ENCODE data around the gene USH2A.

The USH2A gene

GRCh38 chr1:216450227-216450626, 27.0 kb upstream of the USH2A start:
- H3K9me3 ChIP-seq (ENCODE audit: insufficient read depth, low read depth, low read length) = no peaks in the 10 kb centered on the region
- H3K4me1 ChIP-seq (ENCODE audit: insufficient read depth, low read length) = no peaks in the 10 kb centered on the region
- H3K9ac ChIP-seq (ENCODE audit: low read depth, low read length) = no peak overlapping the region
- H3K27ac ChIP-seq (ENCODE audit: low read length) = no peak overlapping the region
- H3K27me3 ChIP-seq (ENCODE audit: insufficient read depth, low read length) = no peaks in the 10 kb centered on the region
- no peaks in the 10 kb centered on the region for H3K36me3 ChIP-seq (ENCODE audit: insufficient read depth, low read depth, low read length)
- no peak overlapping the region for H3K4me3 ChIP-seq (ENCODE audit: low read length)

- Histone ChIP-seq H3K27ac (ENCODE audit: low read length) (no peak overlapping the region), H3K9me3 (ENCODE audit: insufficient read depth, low read depth, low read length) (no peaks in the 10 kb centered on the region)
These were observed 24.8 kb upstream of the USH2A start for GRCh38 chr1:216448011-216448510.

GRCh38 chr1:216437603-216438002, 14.4 kb upstream of the USH2A start:
- no peaks in the 10 kb centered on the region for H3K27me3 ChIP-seq (ENCODE audit: insufficient read depth, low read length)
- no peaks in the 10 kb centered on the region for H3K36me3 ChIP-seq (ENCODE audit: insufficient read depth, low read depth, low read length)
- no peak overlapping the region for H3K9ac ChIP-seq (ENCODE audit: low read depth, low read length)
- no peaks in the 10 kb centered on the region for H3K4me1 ChIP-seq (ENCODE audit: insufficient read depth, low read length)
- no peaks in the 10 kb centered on the region for H3K9me3 ChIP-seq (ENCODE audit: insufficient read depth, low read depth, low read length)
- H3K4me3 ChIP-seq (ENCODE audit: low read length) = no peak overlapping the region
- no peak overlapping the region for H3K27ac ChIP-seq (ENCODE audit: low read length)

More at GRCh38 chr1:216448011-216448510, 24.8 kb upstream of the USH2A start:
- no peaks in the 10 kb centered on the region for H3K36me3 ChIP-seq (ENCODE audit: insufficient read depth, low read depth, low read length)
- H3K4me3 ChIP-seq (ENCODE audit: low read length) = no peak overlapping the region
- H3K4me1 ChIP-seq (ENCODE audit: insufficient read depth, low read length) = no peaks in the 10 kb centered on the region
- H3K27me3 ChIP-seq (ENCODE audit: insufficient read depth, low read length) = no peaks in the 10 kb centered on the region
- no peak overlapping the region for H3K9ac ChIP-seq (ENCODE audit: low read depth, low read length)

- Histone ChIP-seq H3K9me3 (ENCODE audit: insufficient read depth, low read depth, low read length) (no peaks in the 10 kb centered on the region), H3K36me3 (ENCODE audit: insufficient read depth, low read depth, low read length) (no peaks in the 10 kb centered on the region), H3K4me1 (ENCODE audit: insufficient read depth, low read length) (no peaks in the 10 kb centered on the region), H3K27ac (ENCODE audit: low read length) (no peak overlapping the region), H3K9ac (ENCODE audit: low read depth, low read length) (no peak overlapping the region), H3K4me3 (ENCODE audit: low read length) (no peak overlapping the region), H3K27me3 (ENCODE audit: insufficient read depth, low read length) (no peaks in the 10 kb centered on the region)
These were observed 11.0 kb upstream of the USH2A start for GRCh38 chr1:216434232-216434631.

GRCh38 chr1:216433175-216433574, 9.9 kb upstream of the USH2A start:
- no peaks in the 10 kb centered on the region for H3K4me1 ChIP-seq (ENCODE audit: insufficient read depth, low read length)
- no peak overlapping the region for H3K9ac ChIP-seq (ENCODE audit: low read depth, low read length)
- no peaks in the 10 kb centered on the region for H3K36me3 ChIP-seq (ENCODE audit: insufficient read depth, low read depth, low read length)
- no peaks in the 10 kb centered on the region for H3K27me3 ChIP-seq (ENCODE audit: insufficient read depth, low read length)
- H3K4me3 ChIP-seq (ENCODE audit: low read length) = no peak overlapping the region
- H3K9me3 ChIP-seq (ENCODE audit: insufficient read depth, low read depth, low read length) = no peaks in the 10 kb centered on the region
- H3K27ac ChIP-seq (ENCODE audit: low read length) = no peak overlapping the region

- no peaks in the 10 kb centered on the region for H3K4me1 ChIP-seq (ENCODE audit: insufficient read depth, low read length)
- no peak overlapping the region for H3K4me3 ChIP-seq (ENCODE audit: low read length)
- H3K27ac ChIP-seq (ENCODE audit: low read length) = no peak overlapping the region
- no peaks in the 10 kb centered on the region for H3K9me3 ChIP-seq (ENCODE audit: insufficient read depth, low read depth, low read length)
- no peaks in the 10 kb centered on the region for H3K27me3 ChIP-seq (ENCODE audit: insufficient read depth, low read length)
- H3K36me3 ChIP-seq (ENCODE audit: insufficient read depth, low read depth, low read length) = no peaks in the 10 kb centered on the region
- no peak overlapping the region for H3K9ac ChIP-seq (ENCODE audit: low read depth, low read length)
These were observed 7.5 kb upstream of the USH2A start for GRCh38 chr1:216430744-216431143.

GRCh38 chr1:216425577-216425976, 2.3 kb upstream of the USH2A start:
- Histone ChIP-seq H3K27me3 (ENCODE audit: insufficient read depth, low read length) (no peaks in the 10 kb centered on the region), H3K36me3 (ENCODE audit: insufficient read depth, low read depth, low read length) (no peaks in the 10 kb centered on the region)

GRCh38 chr1:216420746-216421145, 2.5 kb downstream of the USH2A start:
- Histone ChIP-seq H3K4me3 (ENCODE audit: low read length) (no peak overlapping the region), H3K4me1 (ENCODE audit: insufficient read depth, low read length) (no peaks in the 10 kb centered on the region), H3K9ac (ENCODE audit: low read depth, low read length) (no peak overlapping the region), H3K27ac (ENCODE audit: low read length) (no peak overlapping the region), H3K27me3 (ENCODE audit: insufficient read depth, low read length) (no peaks in the 10 kb centered on the region), H3K36me3 (ENCODE audit: insufficient read depth, low read depth, low read length) (no peaks in the 10 kb centered on the region), H3K9me3 (ENCODE audit: insufficient read depth, low read depth, low read length) (no peaks in the 10 kb centered on the region)

More at GRCh38 chr1:216425577-216425976, 2.3 kb upstream of the USH2A start:
- no peak overlapping the region for H3K9ac ChIP-seq (ENCODE audit: low read depth, low read length)
- H3K4me1 ChIP-seq (ENCODE audit: insufficient read depth, low read length) = no peaks in the 10 kb centered on the region
- H3K27ac ChIP-seq (ENCODE audit: low read length) = no peak overlapping the region
- H3K4me3 ChIP-seq (ENCODE audit: low read length) = no peak overlapping the region
- no peaks in the 10 kb centered on the region for H3K9me3 ChIP-seq (ENCODE audit: insufficient read depth, low read depth, low read length)

- Histone ChIP-seq H3K9ac (ENCODE audit: low read depth, low read length) (no peak overlapping the region), H3K9me3 (ENCODE audit: insufficient read depth, low read depth, low read length) (no peaks in the 10 kb centered on the region), H3K4me1 (ENCODE audit: insufficient read depth, low read length) (no peaks in the 10 kb centered on the region)
These were observed 3.0 kb downstream of the USH2A start for GRCh38 chr1:216420263-216420662.

GRCh38 chr1:216416488-216416887, 6.8 kb downstream of the USH2A start:
- no peak overlapping the region for H3K4me3 ChIP-seq (ENCODE audit: low read length)
- H3K9ac ChIP-seq (ENCODE audit: low read depth, low read length) = no peak overlapping the region
- H3K27ac ChIP-seq (ENCODE audit: low read length) = no peak overlapping the region
- H3K27me3 ChIP-seq (ENCODE audit: insufficient read depth, low read length) = no peaks in the 10 kb centered on the region
- H3K36me3 ChIP-seq (ENCODE audit: insufficient read depth, low read depth, low read length) = no peaks in the 10 kb centered on the region
- H3K4me1 ChIP-seq (ENCODE audit: insufficient read depth, low read length) = no peaks in the 10 kb centered on the region
- H3K9me3 ChIP-seq (ENCODE audit: insufficient read depth, low read depth, low read length) = no peaks in the 10 kb centered on the region

More at GRCh38 chr1:216420263-216420662, 3.0 kb downstream of the USH2A start:
- Histone ChIP-seq H3K4me3 (ENCODE audit: low read length) (no peak overlapping the region), H3K27ac (ENCODE audit: low read length) (no peak overlapping the region), H3K27me3 (ENCODE audit: insufficient read depth, low read length) (no peaks in the 10 kb centered on the region), H3K36me3 (ENCODE audit: insufficient read depth, low read depth, low read length) (no peaks in the 10 kb centered on the region)

- no peak overlapping the region for H3K4me3 ChIP-seq (ENCODE audit: low read length)
- no peaks in the 10 kb centered on the region for H3K27me3 ChIP-seq (ENCODE audit: insufficient read depth, low read length)
- no peaks in the 10 kb centered on the region for H3K36me3 ChIP-seq (ENCODE audit: insufficient read depth, low read depth, low read length)
- H3K4me1 ChIP-seq (ENCODE audit: insufficient read depth, low read length) = no peaks in the 10 kb centered on the region
- H3K27ac ChIP-seq (ENCODE audit: low read length) = no peak overlapping the region
- H3K9me3 ChIP-seq (ENCODE audit: insufficient read depth, low read depth, low read length) = no peaks in the 10 kb centered on the region
- no peak overlapping the region for H3K9ac ChIP-seq (ENCODE audit: low read depth, low read length)
These were observed 13.2 kb downstream of the USH2A start for GRCh38 chr1:216410026-216410425.

- Histone ChIP-seq H3K27ac (ENCODE audit: low read length) (no peak overlapping the region), H3K4me3 (ENCODE audit: low read length) (no peak overlapping the region), H3K4me1 (ENCODE audit: insufficient read depth, low read length) (peaks cover 28% of the 10 kb centered on the region; the same call in 1 of the 2 replicates), H3K36me3 (ENCODE audit: insufficient read depth, low read depth, low read length) (no peaks in the 10 kb centered on the region), H3K9ac (ENCODE audit: low read depth, low read length) (no peak overlapping the region), H3K9me3 (ENCODE audit: insufficient read depth, low read depth, low read length) (no peaks in the 10 kb centered on the region), H3K27me3 (ENCODE audit: insufficient read depth, low read length) (no peaks in the 10 kb centered on the region; the same call in 1 of the 2 replicates)
These were observed 32.3 kb downstream of the USH2A start for GRCh38 chr1:216390956-216391355.
